SKM-1 (cell line): ENCODE measurements around the gene DCC.
"Not testable (repeated sequence)": the region's sequence is repeated elsewhere in the genome, so short reads cannot be mapped to it uniquely, and the experiment has no call there.

Experiments
- DNase-seq: peaks from one replicate; lab custom pipeline; 2025; ENCODE audit not compliant: unreplicated experiment; lab: John Stamatoyannopoulos, UW

Gene DCC

DNA sequence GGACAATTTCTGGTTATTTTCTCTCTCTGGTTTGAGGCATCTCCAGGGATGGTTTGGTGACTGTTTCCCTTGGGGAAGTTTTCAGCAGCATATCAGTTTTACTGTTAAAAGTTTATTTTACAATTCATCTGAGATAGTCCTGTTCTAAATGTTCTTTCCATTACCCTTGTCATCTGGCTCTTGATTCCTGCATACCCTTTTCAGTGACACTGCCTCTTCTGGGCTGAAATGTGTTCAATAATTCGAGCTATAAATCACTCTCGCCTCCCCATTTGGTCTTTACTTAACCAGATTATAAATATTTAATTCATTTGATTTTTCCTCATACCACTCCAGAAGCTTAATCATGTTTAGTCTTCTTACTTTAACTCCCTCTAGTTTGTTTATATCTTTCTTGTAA, 9.5 kb downstream of the DCC start:
- DNase-seq: no peak

DNA sequence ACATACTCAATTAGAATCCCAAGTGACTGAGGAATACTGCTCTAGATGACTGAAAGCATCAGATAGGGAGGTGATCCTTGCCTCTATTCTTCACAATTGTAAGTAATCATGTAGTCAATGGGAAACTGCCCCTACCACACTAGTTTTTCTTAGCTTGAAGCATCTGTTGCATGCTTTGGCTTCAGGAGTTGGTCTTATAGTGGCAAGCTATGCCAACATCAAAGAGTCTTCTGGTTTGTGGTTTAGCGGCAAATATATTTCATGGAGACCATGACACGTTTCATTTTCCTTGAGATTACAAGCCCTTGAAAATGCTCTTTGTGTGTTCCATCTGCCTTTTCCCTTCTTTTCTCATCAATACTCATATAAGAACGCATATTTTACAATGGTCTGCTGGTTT, 12.9 kb downstream of the DCC start:
- DNase-seq: no peak

DNA sequence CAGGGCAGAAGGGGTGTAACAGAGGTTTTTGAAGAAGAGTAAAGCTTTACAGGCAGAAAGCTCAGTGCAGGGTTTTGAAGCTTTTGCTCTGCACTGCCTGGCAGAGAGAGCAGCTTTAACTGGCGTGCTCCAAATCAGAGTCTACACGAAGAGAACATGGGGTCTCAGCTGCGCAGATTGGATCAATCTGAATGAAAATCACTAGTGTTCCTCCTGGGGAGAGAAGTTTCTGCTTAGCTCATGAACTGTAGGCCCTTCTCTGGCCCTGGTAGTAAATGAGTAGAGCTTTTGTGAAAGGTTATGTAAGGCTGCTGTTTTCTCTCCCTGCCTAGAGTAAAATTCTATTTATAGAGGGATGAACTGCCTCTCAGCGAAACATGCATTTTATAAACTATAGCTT, 13.6 kb downstream of the DCC start:
- DNase-seq: no peak

DNA sequence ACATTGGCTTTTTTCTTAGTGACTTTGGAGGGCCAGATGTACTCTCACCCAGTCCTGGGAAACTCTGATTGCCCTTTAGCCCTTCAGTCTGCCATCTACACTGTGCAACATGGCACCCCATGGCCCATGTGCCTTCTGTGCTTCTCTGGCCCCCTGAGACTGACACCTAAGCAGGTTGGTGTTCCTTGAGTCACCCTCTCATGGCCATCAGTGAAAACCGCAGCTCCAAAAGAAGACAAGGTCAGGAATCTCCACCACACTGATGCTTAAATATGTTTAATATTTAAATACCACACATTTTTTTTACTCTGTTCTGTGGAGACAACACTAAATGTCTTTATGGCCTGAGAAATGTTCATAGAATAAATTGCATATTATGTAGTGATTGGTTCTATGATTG, 23.9 kb downstream of the DCC start:
- DNase-seq: no peak

DNA sequence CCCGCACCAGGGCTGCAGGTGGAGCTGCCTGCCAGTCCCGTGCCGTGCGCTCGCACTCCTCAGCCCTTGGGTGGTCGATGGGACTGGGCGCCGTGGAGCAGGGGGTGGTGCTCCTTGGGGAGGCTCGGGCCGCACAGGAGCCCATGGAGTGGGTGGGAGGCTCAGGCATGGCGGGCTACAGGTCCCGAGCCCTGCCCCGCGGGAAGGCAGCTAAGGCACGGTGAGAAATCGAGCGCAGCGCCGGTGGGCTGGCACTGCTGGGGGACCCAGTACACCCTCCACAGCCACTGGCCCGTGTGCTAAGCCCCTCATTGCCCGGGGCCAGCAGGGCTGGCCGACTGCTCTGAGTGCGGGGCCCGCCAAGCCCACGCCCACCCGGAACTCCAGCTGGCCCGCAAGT, 26.9 kb downstream of the DCC start:
- not testable (repeated sequence) for DNase-seq

DNA sequence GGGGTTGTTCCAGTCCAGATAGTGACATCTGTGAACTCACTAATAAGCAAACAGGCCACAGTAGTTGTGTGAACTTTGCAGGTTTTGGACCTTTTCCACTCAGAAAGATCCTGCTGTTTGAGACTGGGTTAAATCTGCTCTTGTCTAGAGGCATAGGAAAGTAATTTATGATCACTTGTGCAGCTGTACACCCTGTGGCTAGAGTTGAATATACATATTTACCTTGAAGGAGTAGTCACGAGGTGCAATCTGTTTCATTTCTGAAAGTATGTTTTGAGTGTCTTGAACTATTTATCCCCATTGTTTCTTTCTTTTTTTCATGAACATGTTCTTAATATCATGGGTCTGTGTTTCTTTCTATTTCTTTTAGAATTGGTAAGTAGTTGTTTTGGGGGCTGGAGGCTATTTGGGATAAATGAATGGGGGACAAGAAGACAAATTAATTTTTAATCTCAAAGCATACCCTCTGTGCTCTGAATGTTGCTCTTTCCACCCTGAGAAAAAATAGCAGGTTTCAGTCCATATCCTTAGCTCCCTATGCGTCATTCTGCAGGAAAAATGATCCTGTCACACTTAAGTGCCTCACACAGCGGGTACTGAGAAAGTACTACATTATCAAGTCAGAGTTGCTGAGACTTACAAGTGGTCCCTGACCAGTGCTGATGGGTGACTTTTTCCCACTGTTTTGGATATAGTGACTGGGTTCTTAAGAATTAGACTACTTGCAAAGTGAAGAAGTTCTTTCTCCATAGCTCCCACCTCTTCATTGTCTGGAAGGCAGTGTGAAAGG, 28.2 kb downstream of the DCC start:
- no peak for DNase-seq

DNA sequence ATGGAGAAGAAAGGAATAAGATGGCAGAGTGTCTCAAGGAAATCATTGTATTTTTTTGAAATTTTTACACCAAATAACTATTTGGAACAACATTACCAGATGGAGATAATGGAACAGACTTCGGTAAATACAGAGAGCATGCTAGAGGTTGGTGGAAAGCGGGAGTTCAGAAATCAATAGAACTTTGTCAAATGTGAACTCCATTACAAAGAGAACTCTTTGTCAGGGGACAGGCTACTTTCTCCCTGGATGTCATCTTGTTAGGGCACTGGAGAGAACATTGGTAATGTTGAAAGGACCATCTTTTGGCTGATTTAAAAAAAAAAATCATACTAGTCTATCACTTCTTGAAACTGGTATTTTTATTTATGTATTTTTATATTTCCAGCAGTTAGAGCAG, 30.8 kb downstream of the DCC start:
- no peak for DNase-seq

DNA sequence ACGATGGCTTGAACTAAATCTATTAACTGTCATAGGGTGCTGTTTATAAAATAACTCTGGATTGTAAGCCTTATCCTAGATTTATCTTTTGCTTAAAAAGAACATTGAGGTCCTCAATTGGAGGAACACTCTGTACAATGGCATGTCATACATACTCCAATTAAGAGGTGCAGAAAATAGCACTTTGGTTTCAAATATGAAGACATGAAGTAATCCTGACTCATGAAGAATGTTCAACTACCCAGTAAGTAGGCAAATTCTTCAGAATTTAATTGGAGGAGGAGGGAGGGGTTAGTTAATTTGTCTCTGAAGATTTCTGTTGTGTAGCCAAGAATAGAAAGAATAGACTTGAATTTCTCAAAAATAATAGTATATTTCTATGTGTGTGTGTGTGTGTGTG, 36.1 kb downstream of the DCC start:
- no peak for DNase-seq

DNA sequence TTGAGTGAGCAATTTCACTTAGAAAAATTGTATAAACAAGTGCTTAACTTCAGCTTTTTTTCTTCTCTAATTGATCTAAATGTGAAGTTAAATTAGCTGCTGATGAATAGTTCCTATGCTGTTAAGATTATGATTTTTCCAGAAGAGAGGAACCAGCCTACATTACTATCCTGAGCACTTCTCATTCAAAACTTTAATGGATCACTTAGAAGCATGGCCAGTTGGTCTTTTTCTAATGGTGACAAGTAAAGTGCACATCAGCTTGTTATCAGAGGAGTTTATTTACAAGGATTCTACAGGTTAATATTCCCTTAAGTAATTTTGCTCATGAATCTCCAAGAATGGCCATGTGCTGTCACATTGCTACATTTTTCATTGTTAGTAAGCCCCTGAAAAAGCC, 37.1 kb downstream of the DCC start:
- no peak for DNase-seq

DNA sequence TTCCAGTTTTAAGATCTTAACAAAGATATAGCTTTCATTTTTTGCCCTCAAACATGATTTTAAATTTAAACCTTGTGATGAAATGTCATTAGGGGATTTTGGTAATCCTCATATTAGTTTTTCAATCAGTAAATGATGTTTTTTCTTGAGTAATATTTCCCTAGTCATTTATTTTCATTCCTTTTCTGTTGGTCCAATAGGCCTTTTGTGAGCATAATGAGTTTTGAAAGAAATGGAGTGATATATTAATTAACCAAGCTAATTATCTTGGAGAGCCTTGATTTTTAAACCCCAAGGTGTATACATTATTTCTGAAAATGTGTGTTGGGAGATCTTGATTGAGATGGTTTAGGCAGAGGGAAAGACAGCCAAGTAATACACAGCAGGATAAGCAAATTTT, 46.3 kb downstream of the DCC start:
- DNase-seq: no peak

DNA sequence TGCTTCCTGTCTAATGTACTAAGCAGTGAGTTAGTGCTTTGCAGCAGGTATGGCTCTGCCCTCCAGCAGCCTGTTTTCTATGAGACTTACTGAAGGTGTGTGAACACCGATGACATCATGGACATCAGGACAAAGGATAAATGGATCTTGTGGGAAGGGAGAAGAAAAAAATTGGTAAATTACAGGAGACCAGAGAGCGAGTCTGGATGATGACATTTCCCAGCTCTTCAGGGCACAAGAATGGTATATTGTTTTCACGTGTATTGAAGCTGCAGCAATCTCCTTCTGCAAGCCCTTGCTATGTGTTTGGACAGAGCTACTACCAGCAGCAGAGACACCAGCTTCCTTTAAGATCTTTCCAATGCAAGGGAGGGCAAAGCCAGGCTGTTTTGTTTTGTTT, 47.2 kb downstream of the DCC start:
- no peak for DNase-seq

DNA sequence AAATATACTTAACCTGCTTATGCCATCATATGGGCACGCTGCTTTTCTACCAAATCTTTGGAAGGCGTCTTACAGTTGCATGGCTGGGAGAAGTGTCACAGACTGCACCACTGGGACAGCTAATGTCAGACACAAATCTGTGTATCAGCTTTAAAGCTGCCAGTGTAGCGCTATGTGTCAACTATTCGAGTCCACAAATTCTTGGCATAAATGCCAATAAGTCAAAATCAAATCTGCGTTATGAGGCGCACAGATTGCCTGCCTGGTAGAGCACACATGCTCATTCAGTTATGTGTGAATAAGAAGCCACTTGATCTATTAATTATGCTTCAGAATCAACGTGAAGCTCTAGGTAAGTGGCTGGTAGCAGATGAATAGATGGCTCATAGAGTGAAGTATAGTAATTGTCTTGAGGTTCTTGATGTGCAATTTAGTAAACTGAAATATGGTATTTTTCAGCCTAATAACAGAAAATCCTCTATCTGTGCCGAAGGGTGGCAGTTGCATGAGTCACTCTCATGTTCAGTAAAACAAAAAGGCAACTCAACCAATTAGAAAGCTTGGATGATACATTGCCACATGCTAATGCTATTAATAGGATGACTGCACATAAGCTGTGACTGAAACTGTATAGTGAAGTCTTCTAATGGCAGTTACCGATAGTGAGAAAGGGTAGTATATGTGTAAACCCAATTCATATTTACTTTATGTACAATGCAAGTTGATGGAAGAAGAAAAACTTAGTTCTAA, 52.0 kb downstream of the DCC start:
- DNase-seq: no peak

DNA sequence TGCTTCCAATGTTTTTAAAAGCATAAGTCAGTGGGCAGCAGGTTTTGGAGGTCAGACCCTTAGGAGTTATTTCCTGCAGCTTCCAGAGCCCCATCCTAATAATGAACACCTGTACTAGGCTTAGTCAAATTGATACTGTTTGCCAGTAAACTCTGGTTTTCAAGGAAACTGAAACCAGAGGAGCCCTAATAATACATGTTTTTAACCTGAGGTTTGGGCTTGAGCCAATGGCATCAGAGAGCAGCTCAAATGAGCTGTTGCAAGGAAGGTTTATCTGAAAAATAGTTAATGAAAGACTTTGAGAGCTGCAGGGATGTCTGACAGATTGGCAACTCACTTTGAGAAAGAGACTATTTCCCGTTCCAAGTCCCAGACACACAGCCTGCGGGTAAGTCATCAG, 54.6 kb downstream of the DCC start:
- DNase-seq: no peak

DNA sequence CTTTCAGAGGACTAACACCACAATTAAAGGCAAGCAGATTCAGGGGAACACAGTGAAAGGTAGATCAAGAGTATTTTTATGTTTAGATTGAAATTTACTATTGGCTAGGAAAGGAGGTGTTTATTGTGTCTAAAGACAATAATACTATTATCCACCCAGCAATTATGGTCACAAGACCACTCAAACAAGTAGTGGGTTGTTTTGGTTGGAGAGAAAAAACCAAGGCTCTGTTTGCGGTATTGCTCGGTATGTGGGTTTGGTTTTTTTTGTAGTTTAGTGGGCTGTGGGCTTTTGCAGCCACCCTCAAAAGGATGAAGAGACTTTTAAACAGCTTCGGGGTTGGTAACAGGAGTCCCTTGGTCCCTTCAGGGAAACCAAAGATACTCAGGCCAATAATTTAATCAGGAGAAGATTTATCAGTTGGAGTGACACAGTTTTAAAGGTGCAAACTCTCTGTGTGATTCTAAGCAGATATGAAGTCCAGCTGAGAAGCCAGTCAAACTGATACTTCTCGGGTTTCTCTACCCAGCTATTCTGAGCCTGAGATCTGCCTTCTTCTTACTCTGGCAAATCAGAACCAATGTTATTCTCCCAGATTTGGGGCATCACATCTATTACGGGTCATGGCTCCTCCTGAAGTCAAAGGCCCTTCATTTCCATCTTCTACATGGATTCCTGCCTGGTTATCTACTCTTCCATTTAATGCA, 55.3 kb downstream of the DCC start:
- DNase-seq: no peak

DNA sequence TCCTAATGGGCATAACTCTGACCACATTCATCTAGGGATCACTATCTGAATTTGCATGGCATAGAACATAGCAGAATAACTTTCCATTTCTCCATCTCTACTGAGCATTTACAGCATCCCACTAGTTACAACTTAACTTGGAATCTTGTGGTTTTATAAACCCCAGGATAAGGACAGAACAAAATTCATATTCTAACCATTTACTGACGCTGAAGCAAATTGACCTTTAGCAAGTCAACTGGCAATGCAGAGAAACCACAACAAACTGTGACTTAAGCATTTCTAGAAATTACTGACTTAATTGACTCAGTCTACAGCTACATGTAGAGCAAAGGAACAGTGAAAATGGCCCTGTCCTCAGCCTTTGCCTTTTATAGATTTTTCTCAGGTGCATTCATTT, 61.2 kb downstream of the DCC start:
- DNase-seq: no peak

DNA sequence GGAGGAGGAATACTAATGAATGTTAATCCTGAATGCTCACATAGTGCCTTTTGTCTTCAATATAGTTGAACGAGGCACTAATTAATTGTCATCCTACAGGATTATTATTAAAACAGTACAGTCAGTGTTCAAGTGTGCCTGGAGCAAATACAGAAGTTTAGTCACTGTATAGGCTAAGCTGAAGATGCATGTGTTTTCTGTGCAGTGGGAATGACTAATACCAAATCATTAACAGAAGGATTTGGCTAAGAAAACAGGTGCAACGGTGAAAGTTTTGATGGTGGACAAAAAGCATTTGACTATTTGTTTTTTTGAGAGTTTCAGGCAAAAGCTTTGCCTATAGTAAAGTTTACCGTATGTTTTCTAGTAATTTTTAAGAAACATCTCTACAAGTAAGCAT, 62.8 kb downstream of the DCC start:
- no peak for DNase-seq

DNA sequence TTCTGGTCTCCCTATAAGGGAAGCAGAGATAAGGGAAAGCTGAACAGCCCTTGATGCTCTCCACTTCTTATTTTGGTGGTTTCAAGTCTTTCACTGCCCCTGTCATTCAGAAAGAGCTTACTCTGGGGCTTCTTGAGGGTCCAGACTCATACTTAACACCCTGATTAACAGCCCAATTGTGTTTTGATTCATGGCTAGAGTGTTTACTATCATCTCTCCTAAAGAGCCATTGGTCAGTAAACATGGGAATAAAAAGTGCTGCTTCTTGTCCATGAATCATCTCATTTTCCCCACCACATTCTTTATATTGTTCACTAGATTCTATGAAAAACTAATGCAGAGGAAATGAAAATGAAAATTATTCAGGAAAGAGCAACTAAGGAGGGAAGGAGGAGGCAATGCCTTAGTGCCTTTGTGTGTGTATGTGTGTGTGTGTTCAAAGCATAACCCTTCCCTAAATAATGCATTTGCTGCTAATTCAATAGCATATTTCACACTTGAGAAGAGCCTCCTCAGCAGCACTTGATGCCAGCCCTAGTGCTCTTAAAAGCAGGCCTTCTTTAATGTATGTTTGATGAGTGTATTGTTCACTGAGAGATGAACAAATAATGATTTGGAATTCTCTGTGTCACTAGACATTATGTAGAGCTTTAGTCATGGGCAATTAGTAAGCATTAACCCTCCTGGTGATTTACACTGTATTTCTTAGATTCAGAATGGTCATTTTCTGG, 63.5 kb downstream of the DCC start:
- DNase-seq: no peak

DNA sequence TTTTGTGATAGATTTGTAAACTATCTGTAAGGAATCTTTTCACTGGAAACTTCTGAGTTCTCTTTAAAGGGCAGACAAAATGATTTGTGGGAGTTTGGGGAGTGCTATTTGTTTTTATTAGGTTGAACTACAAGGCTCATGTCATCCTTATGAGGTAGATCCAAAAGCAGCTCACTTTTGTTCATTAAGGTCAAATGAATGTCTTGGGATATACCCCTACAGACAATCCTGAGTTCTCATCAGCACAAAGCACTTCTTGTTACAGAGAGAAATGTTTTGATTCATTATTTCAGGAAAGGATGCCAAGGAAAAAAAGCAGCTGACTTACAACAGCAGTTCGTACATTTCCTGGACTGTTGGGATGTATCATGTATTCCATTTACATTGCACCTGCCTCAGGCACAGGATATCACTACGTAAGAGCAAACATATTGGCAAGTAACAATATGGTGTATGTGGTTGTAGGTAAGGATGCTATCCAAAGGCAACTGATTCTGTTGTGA, 68.9 kb downstream of the DCC start:
- no peak for DNase-seq

DNA sequence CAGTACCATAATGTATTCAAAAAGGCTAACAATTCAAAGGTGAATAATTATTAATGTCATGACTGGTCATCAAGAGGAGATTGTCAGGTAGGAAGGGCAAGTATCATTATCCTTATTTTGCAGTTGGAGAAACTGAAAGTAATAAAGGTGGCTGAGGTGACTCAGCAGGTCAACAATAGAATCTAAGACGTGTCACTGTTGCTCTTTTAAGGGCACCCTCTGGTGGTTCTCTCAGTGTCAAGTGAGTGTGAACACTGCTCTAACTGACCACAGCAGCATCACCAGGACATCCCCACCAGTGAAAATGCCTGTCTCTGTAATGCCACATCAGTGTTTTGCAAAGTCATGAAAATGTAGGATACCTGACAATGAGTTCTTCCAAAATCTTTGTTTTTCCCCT, 69.7 kb downstream of the DCC start:
- DNase-seq: no peak

DNA sequence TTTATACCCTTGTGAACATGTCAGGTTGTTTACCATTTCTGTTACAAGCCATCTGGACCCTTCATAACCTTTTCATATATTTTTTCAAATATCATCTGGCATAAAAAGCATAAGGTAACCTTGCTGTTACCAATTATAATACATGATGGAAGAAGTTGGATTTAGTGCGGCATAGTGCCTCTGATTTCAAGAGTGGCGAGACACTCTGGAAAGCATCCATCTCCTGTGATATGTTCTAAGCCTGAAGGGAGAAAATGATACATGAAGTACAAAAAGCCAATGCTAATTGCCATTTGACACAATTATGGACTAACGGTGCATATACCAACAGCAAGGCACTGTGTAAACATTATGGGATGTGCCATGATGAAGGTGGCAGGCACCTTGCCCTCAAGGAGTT, 75.1 kb downstream of the DCC start:
- no peak for DNase-seq

DNA sequence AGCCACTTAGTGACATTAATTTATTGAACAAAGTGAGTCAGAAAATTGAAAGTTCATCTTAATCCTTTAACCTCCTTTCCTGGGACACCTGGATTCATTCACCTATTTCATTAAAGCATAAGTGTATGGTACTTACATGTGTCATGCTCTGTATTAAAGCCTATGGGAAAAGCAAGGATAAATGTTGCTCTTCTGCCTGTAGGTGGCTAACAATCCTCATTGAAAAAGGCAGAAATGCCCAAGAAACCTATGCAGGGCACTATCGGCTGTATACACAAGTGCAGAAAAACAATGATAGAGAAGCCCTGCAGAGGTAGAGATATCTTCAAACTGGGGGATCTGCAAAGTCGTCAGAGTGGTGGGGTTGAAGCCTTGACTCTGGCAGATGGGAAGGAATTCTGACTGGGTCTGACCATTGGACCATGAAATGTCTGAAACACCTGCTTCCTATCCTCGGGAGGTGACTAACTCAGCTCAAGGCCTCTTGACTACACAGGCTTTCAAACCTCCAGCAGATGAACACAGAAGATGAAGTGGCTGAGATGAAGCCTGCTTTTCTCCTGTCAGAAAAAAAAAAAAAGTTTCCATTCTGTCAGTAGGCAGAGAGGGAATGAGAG, 83.1 kb downstream of the DCC start:
- no peak for DNase-seq
